ENCODE data around the gene CUL7.
"Not testable (repeated sequence)": the region's sequence is repeated elsewhere in the genome, so short reads cannot be mapped to it uniquely, and the experiment has no call there.

The CUL7 gene

DNA sequence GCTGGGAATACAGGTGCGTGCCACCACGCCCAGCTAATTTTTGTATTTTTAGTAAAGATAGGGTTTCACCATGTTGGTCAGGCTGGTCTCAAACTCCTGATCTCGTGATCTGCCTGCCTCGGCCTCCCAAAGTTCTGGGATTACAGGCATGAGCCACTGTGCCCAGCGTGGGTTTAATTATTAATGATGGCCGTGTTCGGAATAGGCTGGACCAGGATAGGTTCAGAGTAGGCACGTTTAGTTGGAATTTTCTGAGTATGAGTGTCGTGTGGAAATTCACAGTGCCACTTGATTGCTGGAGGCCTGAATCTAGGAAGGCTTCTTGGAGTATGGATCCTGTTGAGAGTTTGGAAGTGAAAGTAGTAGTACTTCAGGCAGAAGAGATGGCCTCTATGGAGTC is 55.4 kb downstream of the CUL7 start:
- H3K4me1 Mint-ChIP-seq (ENCODE audit: low read depth); H3K9me3 Mint-ChIP-seq; H3K27me3 Mint-ChIP-seq; H3K36me3 Mint-ChIP-seq (ENCODE audit: low read depth); H3K4me3 Mint-ChIP-seq; H3K27ac Mint-ChIP-seq: not testable (repeated sequence)

DNA sequence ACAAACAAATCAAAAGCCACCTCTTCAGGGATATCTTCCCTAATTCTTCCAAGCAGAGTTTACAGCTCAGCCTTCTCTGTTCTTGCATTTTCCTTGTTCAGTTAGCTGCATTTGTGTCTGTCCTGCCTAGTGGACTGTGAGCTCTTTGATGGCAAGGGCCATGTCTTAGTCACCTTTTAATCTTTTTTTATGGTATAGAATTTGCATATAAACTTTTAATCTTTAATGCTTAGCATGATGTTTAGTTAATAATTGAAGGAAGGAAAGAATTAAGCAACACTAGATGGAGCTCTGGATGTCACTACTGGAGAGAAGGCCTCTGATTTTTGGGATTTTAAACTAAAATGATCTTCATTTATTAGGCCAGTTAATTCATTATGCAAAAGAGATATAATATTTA is 57.1 kb downstream of the CUL7 start:
- Mint-ChIP-seq H3K36me3 (ENCODE audit: low read depth) (peaks cover 4% of the 10 kb centered on the region), H3K27me3 (no peaks in the 10 kb centered on the region), H3K9me3 (no peaks in the 10 kb centered on the region), H3K27ac (peak overlapping the region; percentile 22), H3K4me1 (ENCODE audit: low read depth) (peaks cover 3% of the 10 kb centered on the region), H3K4me3 (no peak overlapping the region)

DNA sequence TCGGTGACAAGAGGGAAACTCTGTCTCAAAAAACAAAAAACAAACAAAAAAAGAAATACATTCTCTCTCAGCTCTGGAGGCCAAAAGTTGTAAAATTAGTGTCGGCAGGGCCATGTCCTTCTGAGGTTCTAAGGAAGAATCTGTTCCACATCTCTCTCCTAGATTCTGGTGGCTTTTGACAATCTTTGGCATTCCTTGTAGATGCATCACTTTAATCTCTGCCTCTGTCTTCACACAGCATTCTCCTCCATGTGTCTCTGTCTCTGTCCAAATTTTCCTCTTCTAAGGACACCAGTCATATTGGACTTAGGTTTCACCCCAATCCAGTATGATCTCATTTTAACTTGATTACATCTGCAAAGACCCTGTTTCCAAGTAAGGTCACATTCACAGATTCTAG is 60.2 kb downstream of the CUL7 start:
- Mint-ChIP-seq H3K36me3 (ENCODE audit: low read depth) (peaks cover 23% of the 10 kb centered on the region), H3K27me3 (no peaks in the 10 kb centered on the region), H3K9me3 (no peaks in the 10 kb centered on the region), H3K4me3 (no peak overlapping the region), H3K4me1 (ENCODE audit: low read depth) (peaks cover 3% of the 10 kb centered on the region), H3K27ac (no peak overlapping the region)

DNA sequence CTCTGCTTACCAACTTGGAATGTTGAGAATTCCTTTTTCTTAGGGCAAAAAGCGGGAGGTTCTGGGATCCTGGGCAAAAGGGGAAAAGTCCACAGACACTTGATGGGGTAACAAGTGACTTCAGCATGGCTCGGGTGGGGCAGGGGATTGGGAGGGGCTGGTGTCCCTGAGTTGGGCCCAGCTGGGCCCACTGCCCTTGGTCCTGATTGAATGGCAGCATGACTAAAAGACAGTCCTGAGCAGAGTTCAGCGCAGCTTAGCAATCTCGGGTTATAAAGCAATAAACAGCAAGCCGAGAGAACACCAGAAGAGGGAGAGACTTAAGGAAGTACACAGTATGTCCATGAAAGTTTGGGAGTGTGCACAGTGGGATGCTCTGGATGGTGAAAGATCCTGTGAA is 63.7 kb downstream of the CUL7 start:
- no peaks in the 10 kb centered on the region for H3K27me3 Mint-ChIP-seq
- H3K9me3 Mint-ChIP-seq: no peaks in the 10 kb centered on the region
- no peak overlapping the region for H3K27ac Mint-ChIP-seq
- H3K36me3 Mint-ChIP-seq (ENCODE audit: low read depth): peaks cover 34% of the 10 kb centered on the region
- peaks cover 31% of the 10 kb centered on the region for H3K4me1 Mint-ChIP-seq (ENCODE audit: low read depth)
- no peak overlapping the region for H3K4me3 Mint-ChIP-seq

DNA sequence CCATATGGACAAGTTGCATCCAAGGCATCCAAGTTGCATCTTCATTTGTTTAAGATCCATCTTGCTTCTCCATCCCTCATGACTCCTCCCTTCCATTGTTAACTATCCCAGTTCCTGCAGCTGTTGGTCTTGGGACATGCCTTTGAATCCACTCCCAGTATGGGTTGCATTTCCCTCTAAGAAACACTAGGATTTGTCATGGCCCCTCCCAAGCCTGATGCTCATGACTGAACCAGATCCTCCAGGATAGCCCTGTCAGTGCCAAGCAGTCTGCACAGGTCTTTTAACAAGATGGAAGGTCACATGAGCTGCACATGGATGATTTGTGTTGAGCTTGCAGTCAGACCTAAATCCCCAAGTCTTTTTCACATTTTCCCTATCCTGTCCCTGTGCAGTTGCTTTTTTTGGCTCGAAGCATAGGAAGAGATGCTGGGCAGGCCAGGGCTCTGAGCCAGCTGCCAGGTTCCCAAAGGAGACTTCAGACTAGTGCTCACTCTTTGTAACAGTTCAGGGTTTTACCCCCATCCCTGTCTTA is 65.1 kb downstream of the CUL7 start:
- H3K4me1 Mint-ChIP-seq (ENCODE audit: low read depth): peaks cover 35% of the 10 kb centered on the region
- no peaks in the 10 kb centered on the region for H3K27me3 Mint-ChIP-seq
- H3K4me3 Mint-ChIP-seq: no peak overlapping the region
- H3K9me3 Mint-ChIP-seq: no peaks in the 10 kb centered on the region
- no peak overlapping the region for H3K27ac Mint-ChIP-seq
- H3K36me3 Mint-ChIP-seq (ENCODE audit: low read depth): peaks cover 34% of the 10 kb centered on the region

Measured in stimulated activated naive CD8-positive, alpha-beta T cell treated with anti-CD3 and anti-CD28 coated beads, Interleukin-15, Interleukin-2, amounts not matched to agents 100 ng/mL and 50 ng/mL, for 24 hours (primary cell).